ENCODE data around the gene HSPBP1. TPM values are rescaled to one million over a fixed set of nuclear protein-coding genes. Genes with fewer than 3 reads are reported as not detected.
A peak's percentile ranks its signal among the peaks of the same experiment; 100 is the strongest.

HSPBP1 gene
- polyA plus RNA-seq, 3 donors: 12.3 to 17.0 (median 15.3) TPM

DNA sequence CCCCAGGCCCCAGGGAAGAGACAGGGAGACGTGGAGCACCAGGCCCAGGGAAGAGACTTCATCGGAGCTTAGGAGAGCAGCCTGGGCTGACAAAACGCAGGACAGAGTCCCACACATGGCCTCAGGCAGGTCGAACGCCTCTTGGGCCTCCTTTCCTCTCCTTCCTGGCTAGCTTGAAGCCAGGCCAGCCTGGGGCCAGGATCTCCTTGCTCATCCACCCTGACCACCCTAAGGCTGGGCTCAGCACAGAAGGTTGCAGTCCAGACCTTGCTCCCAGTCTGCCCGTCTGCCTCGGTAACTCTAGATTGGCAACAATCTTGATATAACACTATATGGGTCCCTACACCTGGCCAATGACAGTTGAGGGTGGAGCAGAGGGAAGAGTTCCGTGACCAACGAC, 31.2 kb downstream of the HSPBP1 start:
- H4K20me1 ChIP-seq (ENCODE audit: insufficient read depth, low read length): peaks cover 100% of the 10 kb centered on the region
- no peaks in the 10 kb centered on the region for H3K9me3 ChIP-seq (replicated peaks in 1 of 2; ENCODE audit: control insufficient read depth in 1 of 2, insufficient read depth in 1 of 2, low read length in 2 of 2)
- intact Hi-C loops (cut with micrococcal nuclease): no loop called here
- DNase-seq: no peak
- Mint-ChIP-seq H3K27me3 (ENCODE audit: low read depth in 3 of 3) (peaks cover 0 to 2% (median 0%) of the 10 kb centered on the region in 3 donors), H3K36me3 (peaks cover 39 to 66% of the 10 kb centered on the region in 2 donors), H3K4me1 (peaks cover 52% of the 10 kb centered on the region), H3K27ac (peak overlapping the region; percentile 32 to 87 (median 64)), H3K4me3 (no peak overlapping the region), H3K9me3 (peaks cover 0 to 2% (median 0%) of the 10 kb centered on the region in 7 donors)
- TF ChIP-seq, protein P1, sequence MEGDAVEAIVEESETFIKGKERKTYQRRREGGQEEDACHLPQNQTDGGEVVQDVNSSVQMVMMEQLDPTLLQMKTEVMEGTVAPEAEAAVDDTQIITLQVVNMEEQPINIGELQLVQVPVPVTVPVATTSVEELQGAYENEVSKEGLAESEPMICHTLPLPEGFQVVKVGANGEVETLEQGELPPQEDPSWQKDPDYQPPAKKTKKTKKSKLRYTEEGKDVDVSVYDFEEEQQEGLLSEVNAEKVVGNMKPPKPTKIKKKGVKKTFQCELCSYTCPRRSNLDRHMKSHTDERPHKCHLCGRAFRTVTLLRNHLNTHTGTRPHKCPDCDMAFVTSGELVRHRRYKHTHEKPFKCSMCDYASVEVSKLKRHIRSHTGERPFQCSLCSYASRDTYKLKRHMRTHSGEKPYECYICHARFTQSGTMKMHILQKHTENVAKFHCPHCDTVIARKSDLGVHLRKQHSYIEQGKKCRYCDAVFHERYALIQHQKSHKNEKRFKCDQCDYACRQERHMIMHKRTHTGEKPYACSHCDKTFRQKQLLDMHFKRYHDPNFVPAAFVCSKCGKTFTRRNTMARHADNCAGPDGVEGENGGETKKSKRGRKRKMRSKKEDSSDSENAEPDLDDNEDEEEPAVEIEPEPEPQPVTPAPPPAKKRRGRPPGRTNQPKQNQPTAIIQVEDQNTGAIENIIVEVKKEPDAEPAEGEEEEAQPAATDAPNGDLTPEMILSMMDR (IDR thresholded peaks at IDR 0.05): no peak
- H3K4me2 ChIP-seq (replicated peaks; ENCODE audit: extremely low read depth, low read length, poor library complexity, severe bottlenecking): no peak overlapping the region
- H3K27ac ChIP-seq (ENCODE audit: low read depth in 1 of 2, low read length in 2 of 2): peak overlapping the region in 1 of 2 donors; percentile 66
- H3K79me2 ChIP-seq (ENCODE audit: insufficient read depth, low read length): peaks cover 98% of the 10 kb centered on the region
- H2AFZ ChIP-seq (ENCODE audit: insufficient read depth, low read depth, low read length, poor library complexity, severe bottlenecking): no peak overlapping the region
- no peaks in the 10 kb centered on the region for H3K27me3 ChIP-seq (ENCODE audit: control insufficient read depth in 2 of 2, insufficient read depth in 2 of 2, low read length in 2 of 2)
- WGBS (ENCODE audit: insufficient coverage): 89% methylated on average over 4 of the region's 9 CpGs
- peaks cover 42 to 67% of the 10 kb centered on the region in 2 donors for H3K36me3 ChIP-seq (replicated peaks in 1 of 2; ENCODE audit: control insufficient read depth in 1 of 2, insufficient read depth in 2 of 2, low read length in 2 of 2)
- H3K4me1 ChIP-seq (ENCODE audit: control insufficient read depth in 1 of 2, insufficient read depth in 2 of 2, low read length in 2 of 2): peaks cover 27 to 53% of the 10 kb centered on the region in 2 donors
- no peak overlapping the region for H3K9ac ChIP-seq (ENCODE audit: insufficient read depth, low read length, poor library complexity, severe bottlenecking)
- no peak overlapping the region for H3K4me3 ChIP-seq (replicated peaks in 1 of 3; ENCODE audit: low read depth in 2 of 3, low read length in 3 of 3)

DNA sequence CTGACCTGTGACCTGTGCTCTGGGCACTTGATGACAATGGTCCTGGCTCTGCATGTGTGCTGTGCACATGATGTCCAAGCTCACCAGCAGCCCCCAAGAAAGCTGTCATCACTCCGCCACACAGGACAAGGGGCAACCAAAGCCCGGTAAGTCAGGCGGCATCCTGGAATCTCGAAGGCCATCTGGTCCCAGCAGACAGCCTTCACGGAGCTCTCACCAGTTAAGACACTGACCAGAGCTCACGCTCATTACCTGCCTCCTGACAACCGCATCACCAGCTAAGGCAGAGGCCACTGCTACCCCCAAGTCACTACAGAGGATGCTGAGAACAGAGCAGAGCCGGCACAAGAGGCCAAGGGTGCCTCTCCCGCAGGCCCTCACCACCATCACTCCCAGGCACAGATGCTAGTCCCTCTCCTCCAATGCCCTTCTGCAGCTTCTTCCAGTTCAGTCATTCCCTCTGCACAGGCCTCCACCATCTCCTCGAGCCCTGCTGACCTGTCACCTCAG, 31.7 kb downstream of the HSPBP1 start:
- H3K4me2 ChIP-seq (replicated peaks; ENCODE audit: extremely low read depth, low read length, poor library complexity, severe bottlenecking): no peak overlapping the region
- peak overlapping the region in 1 of 2 donors; percentile 66 for H3K27ac ChIP-seq (ENCODE audit: low read depth in 1 of 2, low read length in 2 of 2)
- no peak overlapping the region for H2AFZ ChIP-seq (ENCODE audit: insufficient read depth, low read depth, low read length, poor library complexity, severe bottlenecking)
- Mint-ChIP-seq H3K36me3 (peaks cover 44 to 71% of the 10 kb centered on the region in 2 donors), H3K4me1 (peaks cover 47% of the 10 kb centered on the region), H3K27ac (peak overlapping the region in 6 of 7 donors; percentile 64 to 87 (median 75)), H3K9me3 (no peaks in the 10 kb centered on the region), H3K27me3 (ENCODE audit: low read depth in 3 of 3) (peaks cover 0 to 2% (median 0%) of the 10 kb centered on the region in 3 donors), H3K4me3 (no peak overlapping the region)
- H3K79me2 ChIP-seq (ENCODE audit: insufficient read depth, low read length): peaks cover 94% of the 10 kb centered on the region
- no peaks in the 10 kb centered on the region for H3K9me3 ChIP-seq (replicated peaks in 1 of 2; ENCODE audit: control insufficient read depth in 1 of 2, insufficient read depth in 1 of 2, low read length in 2 of 2)
- no peak for DNase-seq
- H4K20me1 ChIP-seq (ENCODE audit: insufficient read depth, low read length): peaks cover 100% of the 10 kb centered on the region
- H3K4me3 ChIP-seq (replicated peaks in 1 of 3; ENCODE audit: low read depth in 2 of 3, low read length in 3 of 3): no peak overlapping the region
- peaks cover 22 to 49% of the 10 kb centered on the region in 2 donors for H3K4me1 ChIP-seq (ENCODE audit: control insufficient read depth in 1 of 2, insufficient read depth in 2 of 2, low read length in 2 of 2)
- H3K36me3 ChIP-seq (replicated peaks in 1 of 2; ENCODE audit: control insufficient read depth in 1 of 2, insufficient read depth in 2 of 2, low read length in 2 of 2): peaks cover 47 to 72% of the 10 kb centered on the region in 2 donors
- no peak overlapping the region for H3K9ac ChIP-seq (ENCODE audit: insufficient read depth, low read length, poor library complexity, severe bottlenecking)
- no peaks in the 10 kb centered on the region for H3K27me3 ChIP-seq (ENCODE audit: control insufficient read depth in 2 of 2, insufficient read depth in 2 of 2, low read length in 2 of 2)
- TF ChIP-seq, protein P1 (IDR thresholded peaks at IDR 0.05): no peak
- WGBS (ENCODE audit: insufficient coverage): 90% methylated on average over 10 of the region's 10 CpGs
- intact Hi-C loops (cut with micrococcal nuclease): no loop called here
